GM12801 (cell line): ENCODE results near the gene JARID2.
A peak's percentile ranks its signal among the peaks of the same experiment; 100 is the strongest.

ENCODE experiments used
- CTCF ChIP-seq: IDR thresholded peaks from one replicate; pipeline ENCODE4 v1.5.1; 2011; ENCODE audit warnings: control low read depth; ENCODE audit not compliant: insufficient read length; ENCODE audit errors: extremely low read depth

The JARID2 gene

GRCh38 chr6:15487262-15487661 lies 241.4 kb downstream of the JARID2 start:
- no peak for TF ChIP-seq CTCF

GRCh38 chr6:15489261-15489962 lies 243.5 kb downstream of the JARID2 start:
- TF ChIP-seq CTCF = no peak

GRCh38 chr6:15490242-15491100 lies 244.6 kb downstream of the JARID2 start:
- no peak for TF ChIP-seq CTCF

- peak; percentile 46 for TF ChIP-seq CTCF
These were observed 245.6 kb downstream of the JARID2 start for GRCh38 chr6:15491255-15491985.

- TF ChIP-seq CTCF = no peak
These were observed 246.1 kb downstream of the JARID2 start for GRCh38 chr6:15491986-15492269.

GRCh38 chr6:15493437-15494168 lies 247.7 kb downstream of the JARID2 start:
- TF ChIP-seq CTCF = no peak
